Measurements from ENCODE around the gene EPB41L1.

Gene EPB41L1

DNA sequence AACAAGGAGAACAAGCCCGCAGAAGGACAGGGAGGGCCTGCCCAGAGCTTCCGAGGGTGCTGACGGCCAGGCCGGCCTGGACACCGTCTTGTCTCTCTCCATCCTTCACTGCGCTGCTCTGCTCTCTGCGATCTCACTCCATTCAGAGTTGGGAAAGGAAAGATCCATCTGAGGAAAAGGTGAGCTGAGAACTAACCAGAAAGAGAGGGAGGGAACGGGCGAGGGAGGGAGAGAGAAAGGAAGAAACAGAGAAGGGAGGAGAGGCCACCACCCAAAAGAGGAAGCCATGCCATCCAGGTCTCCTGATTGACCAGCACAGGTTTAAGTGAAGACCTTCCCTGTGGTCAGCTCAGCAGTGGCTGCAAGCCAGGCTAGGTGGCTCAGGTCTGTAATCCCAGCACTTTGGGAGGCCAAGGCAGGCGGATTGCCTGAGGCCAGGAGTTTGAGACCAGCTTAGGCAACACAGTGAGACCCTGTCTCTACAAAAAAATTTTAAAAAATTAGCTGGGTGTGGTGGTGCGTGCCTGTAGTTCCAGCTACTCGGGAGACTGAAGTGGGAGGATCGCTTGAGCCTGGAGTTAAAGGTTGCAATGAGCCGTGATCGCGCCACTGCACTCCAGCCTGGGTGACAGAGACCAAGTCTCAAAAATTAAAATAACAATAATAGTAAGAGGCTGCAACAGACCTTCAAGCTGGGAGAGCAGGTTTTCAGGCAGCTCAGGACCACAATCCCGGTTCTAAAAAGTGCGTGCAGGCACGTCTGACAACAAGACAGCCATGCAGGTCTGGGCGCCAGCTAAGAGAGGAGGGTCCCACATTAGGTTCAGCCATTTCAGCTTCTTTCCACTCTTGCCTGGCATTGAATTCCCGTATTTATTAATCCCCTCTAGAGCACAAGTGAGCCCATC lies 117.4 kb downstream of the EPB41L1 start:
- H3K4me3 ChIP-seq (ENCODE audit: low read depth, low read length) = no peak overlapping the region
- no peak overlapping the region for H3K9ac ChIP-seq
- TF ChIP-seq, protein P1, sequence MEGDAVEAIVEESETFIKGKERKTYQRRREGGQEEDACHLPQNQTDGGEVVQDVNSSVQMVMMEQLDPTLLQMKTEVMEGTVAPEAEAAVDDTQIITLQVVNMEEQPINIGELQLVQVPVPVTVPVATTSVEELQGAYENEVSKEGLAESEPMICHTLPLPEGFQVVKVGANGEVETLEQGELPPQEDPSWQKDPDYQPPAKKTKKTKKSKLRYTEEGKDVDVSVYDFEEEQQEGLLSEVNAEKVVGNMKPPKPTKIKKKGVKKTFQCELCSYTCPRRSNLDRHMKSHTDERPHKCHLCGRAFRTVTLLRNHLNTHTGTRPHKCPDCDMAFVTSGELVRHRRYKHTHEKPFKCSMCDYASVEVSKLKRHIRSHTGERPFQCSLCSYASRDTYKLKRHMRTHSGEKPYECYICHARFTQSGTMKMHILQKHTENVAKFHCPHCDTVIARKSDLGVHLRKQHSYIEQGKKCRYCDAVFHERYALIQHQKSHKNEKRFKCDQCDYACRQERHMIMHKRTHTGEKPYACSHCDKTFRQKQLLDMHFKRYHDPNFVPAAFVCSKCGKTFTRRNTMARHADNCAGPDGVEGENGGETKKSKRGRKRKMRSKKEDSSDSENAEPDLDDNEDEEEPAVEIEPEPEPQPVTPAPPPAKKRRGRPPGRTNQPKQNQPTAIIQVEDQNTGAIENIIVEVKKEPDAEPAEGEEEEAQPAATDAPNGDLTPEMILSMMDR (IDR thresholded peaks at IDR 0.05) = no peak
- H3K79me2 ChIP-seq = no peaks in the 10 kb centered on the region
- H3K4me2 ChIP-seq (ENCODE audit: low read length) = no peak overlapping the region
- H3K27me3 ChIP-seq (ENCODE audit: control insufficient read depth, insufficient read depth, low read length) = no peaks in the 10 kb centered on the region
- H3K9me3 ChIP-seq (ENCODE audit: control insufficient read depth, low read length) = no peaks in the 10 kb centered on the region
- H2AFZ ChIP-seq = no peak overlapping the region
- H3K36me3 ChIP-seq (ENCODE audit: control insufficient read depth, insufficient read depth, low read length) = no peaks in the 10 kb centered on the region
- no peak overlapping the region for H3K27ac ChIP-seq
- H3K4me1 ChIP-seq = no peaks in the 10 kb centered on the region

DNA sequence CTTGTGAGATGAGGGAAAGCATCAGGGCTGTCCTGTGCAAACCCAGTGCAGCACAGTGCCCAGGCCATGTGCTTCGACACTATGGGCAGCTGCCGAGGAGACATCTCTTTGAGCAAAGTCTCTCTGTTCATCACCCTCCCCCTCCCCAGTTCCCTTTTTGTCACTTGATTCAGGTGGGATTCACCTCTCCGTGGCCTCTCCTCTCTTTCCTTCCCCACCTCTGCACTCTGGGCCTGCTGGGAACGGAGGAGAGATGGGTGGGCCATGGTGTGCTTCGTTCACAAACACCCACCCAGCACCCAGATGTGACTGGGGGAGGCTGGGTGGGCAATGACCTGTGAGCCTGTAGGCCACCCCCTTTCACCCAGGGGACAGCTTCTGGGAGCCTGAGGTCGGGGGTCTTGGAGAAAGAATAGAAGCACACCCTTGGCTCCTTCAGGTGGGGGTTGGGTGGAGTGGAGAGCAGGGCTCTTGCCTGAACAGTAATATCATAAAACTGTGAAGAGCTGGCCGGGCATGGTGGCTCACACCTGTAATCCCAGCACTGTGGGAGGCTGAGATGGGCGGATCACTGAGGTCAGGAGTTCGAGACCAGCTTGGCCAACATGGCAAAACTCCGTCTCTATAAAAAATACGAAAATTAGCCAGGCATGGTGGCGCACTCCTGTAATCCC lies 118.1 kb downstream of the EPB41L1 start:
- Histone ChIP-seq H3K9ac (no peak overlapping the region), H3K79me2 (no peaks in the 10 kb centered on the region), H3K9me3 (ENCODE audit: control insufficient read depth, low read length) (no peaks in the 10 kb centered on the region), H3K36me3 (ENCODE audit: control insufficient read depth, insufficient read depth, low read length) (no peaks in the 10 kb centered on the region), H3K4me2 (ENCODE audit: low read length) (no peak overlapping the region), H3K27me3 (ENCODE audit: control insufficient read depth, insufficient read depth, low read length) (no peaks in the 10 kb centered on the region), H3K4me1 (no peaks in the 10 kb centered on the region), H3K27ac (no peak overlapping the region), H2AFZ (no peak overlapping the region), H3K4me3 (ENCODE audit: low read depth, low read length) (no peak overlapping the region)
- TF ChIP-seq, protein P1 (IDR thresholded peaks at IDR 0.05) = no peak

DNA sequence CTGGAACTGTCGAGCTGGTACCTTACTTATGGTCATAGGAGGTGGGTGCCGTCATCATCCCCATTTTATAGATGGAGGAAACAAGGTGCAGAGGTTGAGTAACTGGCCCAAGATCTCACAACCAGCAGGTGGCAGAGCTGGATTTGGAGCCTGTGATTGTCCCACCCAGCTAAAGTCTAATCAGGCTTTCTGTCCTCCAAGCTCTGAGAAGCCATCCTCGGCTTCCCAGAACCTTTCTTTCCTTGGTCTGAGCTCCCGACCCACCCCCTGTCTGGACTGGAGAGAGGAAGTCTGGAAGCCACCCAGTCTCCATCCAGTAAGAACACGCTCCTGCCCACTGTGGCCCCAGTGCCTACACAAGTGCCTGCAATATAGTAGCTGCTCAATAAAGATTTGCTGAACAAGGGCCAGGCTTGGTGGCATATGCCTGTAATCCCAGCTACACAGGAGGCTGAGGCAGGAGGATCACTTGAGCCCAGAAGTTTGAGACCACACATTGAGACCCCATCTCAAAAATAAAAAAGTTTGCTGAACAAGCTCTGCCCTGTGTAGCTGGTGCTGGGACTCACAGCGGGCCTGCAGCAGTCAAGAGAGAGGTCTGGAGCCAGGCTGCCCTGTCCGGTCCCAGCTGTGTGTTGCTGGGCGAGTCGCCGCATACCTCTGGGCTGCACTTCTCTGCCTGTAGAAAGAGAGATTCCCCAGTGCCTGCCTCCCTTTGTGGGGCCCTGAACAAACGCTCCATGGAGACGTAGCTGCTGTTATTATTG lies 119.1 kb downstream of the EPB41L1 start:
- Histone ChIP-seq H3K9me3 (ENCODE audit: control insufficient read depth, low read length) (no peaks in the 10 kb centered on the region), H3K27ac (no peak overlapping the region), H3K36me3 (ENCODE audit: control insufficient read depth, insufficient read depth, low read length) (no peaks in the 10 kb centered on the region), H3K79me2 (no peaks in the 10 kb centered on the region), H3K4me3 (ENCODE audit: low read depth, low read length) (no peak overlapping the region), H3K4me2 (ENCODE audit: low read length) (no peak overlapping the region), H3K4me1 (no peaks in the 10 kb centered on the region), H2AFZ (no peak overlapping the region), H3K9ac (no peak overlapping the region), H3K27me3 (ENCODE audit: control insufficient read depth, insufficient read depth, low read length) (no peaks in the 10 kb centered on the region)
- TF ChIP-seq, protein P1 (IDR thresholded peaks at IDR 0.05) = no peak

DNA sequence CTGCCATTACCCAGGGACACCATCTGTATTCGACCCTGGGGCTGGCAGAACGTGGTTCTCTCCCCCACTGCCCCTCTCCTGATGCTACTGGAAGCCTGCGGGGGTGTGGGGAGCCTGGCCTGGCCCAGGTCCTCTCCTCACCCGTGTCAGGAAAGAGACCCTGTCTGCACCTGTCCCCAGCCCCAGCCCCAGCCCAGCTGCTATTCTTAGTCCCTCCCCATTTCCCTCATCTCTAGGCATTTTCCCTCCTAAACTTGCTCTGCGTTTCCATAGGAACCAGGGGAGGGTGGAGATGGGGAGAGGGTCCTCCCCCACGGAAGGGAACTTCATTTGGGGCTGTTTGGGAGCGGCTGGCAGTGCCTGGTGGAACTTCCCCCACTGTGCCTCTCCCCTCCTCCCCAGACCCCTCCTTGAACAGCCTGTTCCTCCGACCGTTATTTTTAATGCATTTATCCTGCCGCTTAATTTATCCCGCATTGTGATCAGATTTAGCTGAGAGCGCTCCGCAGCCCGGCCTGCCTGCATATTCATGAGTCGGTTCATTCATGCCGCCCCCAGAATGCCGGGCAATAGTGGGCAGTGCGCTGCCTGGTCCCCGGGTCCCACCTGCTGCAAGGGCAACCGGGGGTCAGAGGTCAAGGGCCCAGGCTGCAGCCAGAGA lies 119.8 kb downstream of the EPB41L1 start:
- Histone ChIP-seq H3K36me3 (ENCODE audit: control insufficient read depth, insufficient read depth, low read length) (no peaks in the 10 kb centered on the region), H3K9me3 (ENCODE audit: control insufficient read depth, low read length) (no peaks in the 10 kb centered on the region), H3K4me1 (no peaks in the 10 kb centered on the region), H3K4me3 (ENCODE audit: low read depth, low read length) (no peak overlapping the region), H3K27me3 (ENCODE audit: control insufficient read depth, insufficient read depth, low read length) (no peaks in the 10 kb centered on the region), H3K4me2 (ENCODE audit: low read length) (no peak overlapping the region), H3K27ac (no peak overlapping the region), H2AFZ (no peak overlapping the region), H3K9ac (no peak overlapping the region), H3K79me2 (no peaks in the 10 kb centered on the region)
- TF ChIP-seq, protein P1 (IDR thresholded peaks at IDR 0.05) = no peak
